Measurements from ENCODE around the gene PDYN. TPM values are rescaled to one million over a fixed set of nuclear protein-coding genes. Genes with fewer than 3 reads are reported as not detected.
A peak's percentile ranks its signal among the peaks of the same experiment; 100 is the strongest.

Gene PDYN
- total RNA-seq, 4 donors from 2014 or later: not detected

DNA sequence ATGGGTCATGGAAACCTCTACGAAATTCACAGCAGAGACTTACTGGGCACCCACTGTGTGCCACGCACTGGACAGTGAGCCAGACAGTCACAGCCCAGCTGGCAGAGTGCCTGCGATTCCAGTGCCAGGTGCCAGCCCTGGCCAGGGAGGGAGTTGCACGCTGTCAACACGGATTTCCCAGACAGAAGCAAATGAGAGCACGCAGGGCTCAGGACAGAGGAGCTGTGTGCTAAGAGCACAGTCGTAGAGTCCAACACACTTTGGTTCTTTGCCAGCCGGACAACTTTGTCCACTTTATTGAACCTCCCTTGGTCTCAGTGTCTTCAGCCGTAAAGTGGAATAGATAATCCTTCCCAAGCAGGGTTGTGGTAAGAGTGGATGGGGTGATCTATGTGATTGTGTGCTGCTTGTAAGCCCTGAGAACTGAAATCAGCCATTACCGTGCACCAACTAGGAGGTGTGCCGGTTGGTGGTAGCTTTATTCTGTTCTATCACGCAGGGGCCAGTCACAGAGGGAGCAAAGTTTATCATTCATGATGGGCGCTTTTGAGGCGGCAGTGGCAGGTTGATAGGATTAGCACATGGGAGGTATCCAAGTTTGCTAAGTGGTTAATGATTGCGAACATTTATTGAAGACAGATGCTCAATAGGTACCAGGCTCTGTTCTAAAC, 58.0 kb downstream of the PDYN start:
- Histone ChIP-seq H3K4me3 (no peak overlapping the region), H3K36me3 (peaks cover 0 to 51% of the 10 kb centered on the region in 2 donors), H3K27me3 (no peaks in the 10 kb centered on the region), H3K9me3 (no peaks in the 10 kb centered on the region), H3K4me1 (peaks cover 0 to 21% (median 5%) of the 10 kb centered on the region in 3 donors), H3K27ac (peak overlapping the region in 3 of 4 donors; percentile 39 to 72 (median 68))
- no peak for ATAC-seq
- TF ChIP-seq POLR2AphosphoS5 (IDR thresholded peaks at IDR 0.05): no peak
- TF ChIP-seq CTCF (IDR thresholded peaks at IDR 0.05): no peak
- TF ChIP-seq EP300 (IDR thresholded peaks at IDR 0.05): no peak
- TF ChIP-seq POLR2A (IDR thresholded peaks at IDR 0.05): no peak
- WGBS, 2 donors (ENCODE audit: low coverage in 1 of 2): 88 to 89% methylated on average over 7 to 10 of the region's 15 CpGs

DNA sequence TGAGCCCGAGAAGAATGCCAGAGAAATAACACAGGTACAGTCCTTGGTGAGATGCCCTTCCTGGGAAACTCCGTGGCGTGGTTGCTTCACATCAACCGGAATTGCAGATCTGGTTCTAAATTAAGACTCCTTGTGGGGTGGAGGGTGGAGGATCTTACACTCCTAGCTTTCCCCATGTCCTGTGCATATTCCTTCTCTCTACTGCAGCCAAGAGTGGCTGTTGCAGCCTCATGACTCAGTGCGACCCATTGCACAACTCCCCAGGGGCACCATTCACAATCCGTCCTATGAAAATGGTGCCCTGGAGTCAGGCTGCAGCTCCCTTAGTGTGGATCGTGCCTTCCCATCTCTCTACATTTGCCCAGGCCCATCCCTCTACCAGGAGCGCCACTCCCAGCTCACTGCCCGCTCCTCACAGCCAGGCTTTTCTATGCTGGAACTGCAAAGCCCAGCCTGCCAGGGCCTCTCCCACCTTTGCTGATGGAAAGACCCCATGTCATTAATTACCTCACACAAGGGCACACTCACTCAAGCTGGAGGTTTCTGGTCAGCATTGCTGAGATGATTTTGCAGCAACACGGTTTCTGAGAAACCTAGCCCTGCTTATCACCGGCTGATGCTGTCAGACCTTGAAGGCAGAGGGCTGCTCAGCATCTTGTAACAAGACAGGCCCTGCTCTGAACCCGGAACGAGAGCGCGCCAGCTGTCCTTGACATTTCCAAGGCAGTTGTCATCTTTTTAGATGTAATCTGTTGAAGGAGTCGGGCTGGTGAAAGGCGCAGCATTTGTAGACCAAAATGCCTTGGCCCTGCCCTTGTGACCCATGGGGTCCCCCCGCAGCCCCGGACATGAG, 58.9 kb downstream of the PDYN start:
- H3K27ac ChIP-seq: peak overlapping the region in 3 of 4 donors; percentile 39 to 72 (median 68)
- ATAC-seq: peak; percentile 90
- H3K9me3 ChIP-seq: no peaks in the 10 kb centered on the region
- H3K36me3 ChIP-seq: peaks cover 0 to 53% of the 10 kb centered on the region in 2 donors
- no peak overlapping the region for H3K4me3 ChIP-seq
- TF ChIP-seq POLR2AphosphoS5 (IDR thresholded peaks at IDR 0.05): peak; percentile 54
- no peak for TF ChIP-seq CTCF (IDR thresholded peaks at IDR 0.05)
- peaks cover 0 to 21% (median 5%) of the 10 kb centered on the region in 3 donors for H3K4me1 ChIP-seq
- WGBS, 2 donors (ENCODE audit: low coverage in 1 of 2): 55 to 84% methylated on average over 4 to 11 of the region's 19 CpGs
- no peaks in the 10 kb centered on the region for H3K27me3 ChIP-seq

DNA sequence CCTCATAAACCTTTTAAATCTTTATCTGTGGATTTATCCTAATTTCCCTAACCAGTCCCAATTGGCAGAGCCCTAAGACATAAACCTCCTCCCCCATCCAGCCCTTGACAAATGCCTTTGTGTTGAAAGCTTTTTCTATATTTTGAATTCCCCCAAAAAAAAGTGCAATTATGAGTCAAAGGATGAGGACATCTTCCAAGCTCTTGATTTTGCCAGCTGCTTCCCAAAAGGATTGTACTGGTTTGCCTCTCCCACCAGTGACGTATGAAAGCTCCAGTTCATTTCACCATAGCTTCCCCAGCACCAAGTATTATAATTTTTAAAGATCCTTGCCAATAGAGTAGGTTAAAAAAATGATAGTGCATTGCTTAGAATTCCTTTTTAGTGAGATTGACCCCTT, 59.7 kb downstream of the PDYN start:
- H3K36me3 ChIP-seq: peaks cover 0 to 59% of the 10 kb centered on the region in 2 donors
- TF ChIP-seq POLR2AphosphoS5 (IDR thresholded peaks at IDR 0.05): peak; percentile 34
- TF ChIP-seq POLR2A (IDR thresholded peaks at IDR 0.05): no peak
- 24 to 64% methylated on average over 1 of the region's 1 CpG for WGBS, 2 donors (ENCODE audit: low coverage in 1 of 2)
- no peaks in the 10 kb centered on the region for H3K27me3 ChIP-seq
- peak; percentile 73 for ATAC-seq
- H3K27ac ChIP-seq: peak overlapping the region in 3 of 4 donors; percentile 32 to 72 (median 63)
- peaks cover 0 to 21% (median 5%) of the 10 kb centered on the region in 3 donors for H3K4me1 ChIP-seq
- no peak overlapping the region for H3K4me3 ChIP-seq
- H3K9me3 ChIP-seq: no peaks in the 10 kb centered on the region

- Histone ChIP-seq H3K4me3 (no peak overlapping the region), H3K9me3 (no peaks in the 10 kb centered on the region), H3K27ac (no peak overlapping the region), H3K27me3 (no peaks in the 10 kb centered on the region), H3K4me1 (peaks cover 0 to 21% (median 5%) of the 10 kb centered on the region in 3 donors), H3K36me3 (peaks cover 0 to 57% of the 10 kb centered on the region in 2 donors)
- peak; percentile 52 for ATAC-seq
- TF ChIP-seq POLR2AphosphoS5 (IDR thresholded peaks at IDR 0.05): peak; percentile 38
- TF ChIP-seq POLR2A (IDR thresholded peaks at IDR 0.05): no peak
- WGBS, 2 donors (ENCODE audit: low coverage in 1 of 2): 0 to 14% methylated on average over 3 to 8 of the region's 9 CpGs
Measured at GRCh38 chr20:1933465-1933870, 60.4 kb downstream of the PDYN start.

DNA sequence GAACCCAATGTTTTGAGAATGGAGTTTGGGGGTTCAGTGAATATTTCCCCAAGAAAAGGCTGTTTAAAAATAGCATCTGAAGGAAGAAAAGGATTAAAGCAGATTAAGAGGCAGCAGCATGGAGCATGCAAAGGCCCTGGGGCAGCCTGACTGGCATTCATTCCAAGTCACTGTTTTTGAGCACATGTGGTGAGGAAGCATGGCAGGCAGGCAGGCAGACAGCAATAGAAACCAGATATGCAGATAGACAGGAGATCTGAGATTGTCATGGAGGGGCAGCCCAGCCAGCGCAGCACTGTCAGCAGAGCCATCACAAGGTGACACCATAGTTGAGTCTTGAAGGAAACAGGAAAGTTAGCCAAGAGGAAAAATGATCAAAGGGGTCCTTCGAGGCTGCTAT, 60.9 kb downstream of the PDYN start:
- Histone ChIP-seq H3K27ac (no peak overlapping the region), H3K4me3 (no peak overlapping the region), H3K36me3 (peaks cover 0 to 57% of the 10 kb centered on the region in 2 donors), H3K27me3 (no peaks in the 10 kb centered on the region), H3K9me3 (no peaks in the 10 kb centered on the region), H3K4me1 (peaks cover 0 to 21% (median 5%) of the 10 kb centered on the region in 3 donors)
- 77% methylated on average over 2 of the region's 2 CpGs; no CpG with 5 or more reads in 1 of the 2 donors for WGBS, 2 donors (ENCODE audit: low coverage in 1 of 2)
- no peak for ATAC-seq
- TF ChIP-seq POLR2AphosphoS5 (IDR thresholded peaks at IDR 0.05): no peak

GRCh38 chr20:1931830-1932229, 62.0 kb downstream of the PDYN start:
- no peak for ATAC-seq
- no peak for TF ChIP-seq CTCF (IDR thresholded peaks at IDR 0.05)
- no peak for TF ChIP-seq POLR2AphosphoS5 (IDR thresholded peaks at IDR 0.05)
- no peak for TF ChIP-seq POLR2A (IDR thresholded peaks at IDR 0.05)
- no peak for TF ChIP-seq EP300 (IDR thresholded peaks at IDR 0.05)
- 67 to 83% methylated on average over 2 of the region's 5 CpGs for WGBS, 2 donors (ENCODE audit: low coverage in 1 of 2)
- Histone ChIP-seq H3K36me3 (peaks cover 0 to 53% of the 10 kb centered on the region in 2 donors), H3K27ac (no peak overlapping the region), H3K4me1 (peaks cover 0 to 21% (median 5%) of the 10 kb centered on the region in 3 donors), H3K27me3 (no peaks in the 10 kb centered on the region), H3K4me3 (no peak overlapping the region), H3K9me3 (no peaks in the 10 kb centered on the region)

Measured in gastroesophageal sphincter (tissue), 4 donors.